GM21390 (cell line): ENCODE measurements around the gene SLC23A2.
"Not testable (repeated sequence)": the region's sequence is repeated elsewhere in the genome, so short reads cannot be mapped to it uniquely, and the experiment has no call there.

Source experiments
- ATAC-seq: cut with Tn5 transposase; IDR thresholded peaks from one replicate; pipeline ENCODE4 v1.9.1; 2021; ENCODE audit not compliant: unreplicated experiment

The SLC23A2 gene

DNA sequence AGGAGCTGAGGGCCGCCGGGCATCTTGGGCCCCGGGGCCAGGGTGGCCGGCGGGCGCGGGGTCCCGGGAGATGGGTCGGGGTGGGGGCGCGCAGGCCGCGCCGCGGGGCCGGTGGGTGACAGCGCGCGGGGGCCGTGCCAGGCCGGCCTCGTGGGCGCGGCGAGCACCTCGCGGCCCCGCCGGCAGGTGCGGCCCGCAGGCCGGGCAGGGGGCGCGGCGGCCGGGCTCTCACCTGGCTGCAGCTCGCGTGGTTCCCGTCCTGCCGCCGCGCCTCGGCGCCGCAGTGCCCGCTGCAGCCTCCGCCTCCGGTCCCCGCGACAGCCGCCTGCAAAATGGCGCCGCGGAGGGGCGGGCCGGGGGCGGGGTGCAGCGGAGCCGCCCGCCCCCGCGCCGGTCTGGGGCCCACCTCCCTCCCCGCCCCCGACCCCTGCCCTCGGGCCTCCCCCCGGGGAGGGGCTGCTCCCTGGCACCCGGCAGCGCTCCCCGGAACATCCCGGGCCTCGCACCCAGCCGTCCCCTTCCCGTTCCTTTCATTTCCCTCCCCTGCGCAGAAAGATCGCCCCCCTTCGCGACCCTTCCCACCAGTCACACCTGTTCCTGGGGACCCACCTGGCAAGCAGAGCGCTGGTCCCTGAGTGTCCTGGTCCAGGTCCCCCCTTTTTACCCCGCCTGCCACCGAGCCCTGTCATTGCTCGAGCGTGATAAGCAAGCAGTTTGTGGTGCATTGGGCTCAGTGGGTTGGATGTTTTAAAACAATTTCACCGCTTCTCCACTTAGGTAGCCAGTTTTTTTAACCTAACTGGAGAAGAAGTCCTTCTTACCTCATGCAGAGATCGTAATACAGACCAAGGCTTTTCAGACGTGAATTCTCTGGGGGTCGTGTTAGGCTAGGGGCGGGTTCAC, at the start of gene SLC23A2:
Gene SLC23A2 (minus strand): TSS at position 337 of the 903 bp plus-strand sequence. CDS start 68,948 bp downstream, outside the sequence.
- ATAC-seq = peak; percentile 40

DNA sequence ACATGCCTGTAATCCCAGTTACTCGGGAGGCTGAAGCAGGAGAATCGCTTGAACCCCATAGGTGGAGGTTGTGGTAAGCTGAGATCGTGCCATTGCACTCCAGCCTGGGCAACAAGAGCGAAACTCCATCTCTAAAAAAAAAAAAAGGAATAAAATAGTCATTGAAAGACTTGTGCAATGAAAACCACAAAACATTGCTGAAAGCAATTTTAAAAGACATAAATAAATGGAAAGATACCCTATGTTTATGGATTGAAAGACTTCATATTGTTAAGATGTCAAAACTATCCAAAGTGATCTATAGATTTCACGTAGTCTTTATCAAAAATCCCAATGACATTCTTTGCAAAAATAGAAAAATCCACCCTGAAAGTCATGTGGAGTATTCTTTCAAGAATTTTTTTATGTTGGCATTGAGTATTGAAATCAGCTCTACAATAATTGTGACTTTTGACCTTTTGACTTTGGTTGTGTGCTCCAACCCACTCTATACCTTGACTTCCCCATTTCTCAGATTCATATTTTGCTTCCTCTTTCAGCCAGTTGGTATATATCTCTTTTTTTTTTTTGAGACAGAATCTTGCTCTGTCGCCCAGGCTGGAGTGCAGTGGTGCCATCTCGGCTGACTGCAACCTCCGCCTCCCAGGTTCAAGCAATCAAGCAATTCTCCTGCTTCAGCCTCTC, 45.5 kb upstream of the SLC23A2 start:
- no peak for ATAC-seq

DNA sequence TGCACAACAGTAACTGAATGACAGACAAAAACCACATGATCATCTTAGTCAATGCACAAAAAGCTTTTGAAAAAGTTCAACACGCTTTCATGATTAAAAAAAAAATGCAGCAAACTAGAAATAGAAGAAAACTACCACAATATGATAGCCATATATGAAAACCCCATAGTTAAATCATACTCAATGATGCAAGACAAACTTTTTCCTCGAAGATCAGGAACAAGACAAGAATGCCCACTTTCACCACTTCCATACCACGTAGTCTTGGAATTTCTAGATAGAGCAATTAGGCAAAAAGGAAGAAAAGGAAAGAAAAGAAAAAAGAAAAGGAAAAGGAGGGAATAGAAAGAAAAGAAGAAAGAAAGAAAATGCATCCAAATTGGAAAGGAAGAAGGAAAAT, 44.6 kb upstream of the SLC23A2 start:
- ATAC-seq = no peak

GRCh38 chr20:5044075-5044620, 42.8 kb upstream of the SLC23A2 start:
- no peak for ATAC-seq

GRCh38 chr20:5041433-5041832, 40.1 kb upstream of the SLC23A2 start:
- no peak for ATAC-seq

DNA sequence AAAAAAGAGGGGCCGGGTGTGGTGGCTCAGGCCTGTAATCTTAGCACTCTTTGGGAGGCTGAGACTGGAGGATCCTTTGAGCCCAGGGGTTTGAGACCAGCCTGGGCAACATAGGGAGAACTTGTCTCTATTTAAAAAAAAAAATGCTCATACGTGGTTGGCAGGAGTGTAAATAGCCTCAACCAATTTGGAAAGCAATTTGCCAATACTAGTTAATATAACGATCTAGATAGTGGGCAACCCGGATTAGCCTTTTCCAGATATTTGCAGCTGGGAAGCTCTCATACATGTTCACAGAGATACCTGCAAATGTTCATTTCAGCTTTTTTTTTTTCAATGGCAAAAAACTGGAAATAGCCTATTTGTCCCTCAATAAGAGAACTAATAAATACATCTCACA, 39.0 kb upstream of the SLC23A2 start:
- no peak for ATAC-seq

DNA sequence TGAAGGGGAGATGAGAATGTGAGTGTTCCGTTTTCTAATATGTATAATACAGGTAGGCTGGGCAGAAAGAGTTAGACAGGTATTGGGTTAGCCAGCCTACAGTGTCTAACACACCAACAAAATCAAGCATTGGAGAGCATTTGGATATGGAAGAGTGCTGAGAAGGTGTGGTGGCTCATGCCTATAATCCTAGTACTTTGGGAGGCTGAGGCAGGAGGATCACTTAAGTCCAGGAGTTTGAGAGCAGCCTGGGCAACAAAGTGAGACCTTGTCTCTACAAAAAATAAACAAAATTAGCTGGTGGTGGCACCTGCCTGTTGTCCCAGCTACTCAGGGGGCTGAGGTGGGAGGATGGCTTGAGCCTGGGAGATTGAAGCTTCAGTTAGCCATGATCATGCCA, 38.6 kb upstream of the SLC23A2 start:
- no peak for ATAC-seq

- peak; percentile 46 for ATAC-seq
Observed at GRCh38 chr20:5039255-5039657, 37.9 kb upstream of the SLC23A2 start.

- no peak for ATAC-seq
Observed at GRCh38 chr20:5036828-5037227, 35.5 kb upstream of the SLC23A2 start.

GRCh38 chr20:5035518-5035917, 34.2 kb upstream of the SLC23A2 start:
- ATAC-seq = not testable (repeated sequence)

GRCh38 chr20:5033566-5033965, 32.3 kb upstream of the SLC23A2 start:
- no peak for ATAC-seq

GRCh38 chr20:5031701-5032100, 30.4 kb upstream of the SLC23A2 start:
- not testable (repeated sequence) for ATAC-seq

DNA sequence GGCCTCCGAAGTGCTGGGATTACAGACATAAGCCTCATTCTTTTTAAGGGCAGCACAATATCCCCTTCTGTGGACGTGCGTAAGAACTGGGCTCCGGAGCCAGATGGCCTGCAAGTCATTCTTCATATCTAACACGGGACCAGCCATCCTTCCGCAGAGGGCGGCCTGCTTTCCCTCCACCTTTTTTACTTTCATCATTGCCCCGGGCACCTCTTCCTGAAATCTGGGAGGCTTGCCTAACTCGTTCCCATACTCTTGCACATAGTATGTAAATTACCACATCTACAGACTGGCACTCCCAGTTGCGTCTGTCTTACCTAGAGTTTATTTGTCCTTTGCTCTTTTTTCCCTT, 29.9 kb upstream of the SLC23A2 start:
- ATAC-seq = no peak

DNA sequence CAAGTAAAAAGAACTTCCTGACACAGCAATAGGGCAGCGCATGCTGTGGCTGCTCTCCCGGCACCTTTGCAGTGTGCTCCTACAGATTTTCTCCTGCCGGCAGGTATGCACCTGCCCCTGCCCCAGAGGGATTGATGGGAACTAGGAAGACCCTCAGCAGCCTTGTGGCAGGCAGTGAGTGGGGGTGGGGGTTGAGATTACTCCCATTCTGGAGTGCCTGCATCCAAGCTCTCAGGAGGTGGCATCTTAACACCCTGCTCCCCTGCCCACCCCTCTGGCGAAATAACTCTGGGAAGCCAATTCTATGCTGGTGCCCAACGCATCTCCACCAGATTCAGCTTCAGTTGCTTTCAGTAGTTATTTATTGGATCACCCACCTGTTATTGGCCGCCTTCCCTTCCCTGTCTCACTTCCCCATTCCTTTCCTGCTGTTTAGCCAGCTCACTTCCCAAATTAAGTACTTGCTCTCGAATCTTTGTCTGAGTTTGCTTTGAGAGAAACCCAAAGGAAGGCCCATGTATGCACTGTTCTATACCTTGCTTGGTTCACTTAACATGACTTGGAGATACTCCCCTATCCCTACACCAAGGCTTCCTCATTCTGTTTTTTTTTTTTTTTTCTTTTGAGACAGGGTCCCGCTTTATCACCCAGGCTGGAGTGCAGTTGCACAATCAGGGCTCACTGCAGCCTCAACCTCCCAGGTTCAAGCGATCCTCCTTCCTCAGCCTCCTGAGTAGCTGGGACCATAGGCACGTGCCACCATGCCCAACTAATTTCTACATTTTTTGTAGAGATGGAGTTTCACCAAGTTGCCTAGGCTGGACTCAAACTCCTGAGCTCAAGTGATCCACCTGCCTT, 29.3 kb upstream of the SLC23A2 start:
- ATAC-seq = no peak

DNA sequence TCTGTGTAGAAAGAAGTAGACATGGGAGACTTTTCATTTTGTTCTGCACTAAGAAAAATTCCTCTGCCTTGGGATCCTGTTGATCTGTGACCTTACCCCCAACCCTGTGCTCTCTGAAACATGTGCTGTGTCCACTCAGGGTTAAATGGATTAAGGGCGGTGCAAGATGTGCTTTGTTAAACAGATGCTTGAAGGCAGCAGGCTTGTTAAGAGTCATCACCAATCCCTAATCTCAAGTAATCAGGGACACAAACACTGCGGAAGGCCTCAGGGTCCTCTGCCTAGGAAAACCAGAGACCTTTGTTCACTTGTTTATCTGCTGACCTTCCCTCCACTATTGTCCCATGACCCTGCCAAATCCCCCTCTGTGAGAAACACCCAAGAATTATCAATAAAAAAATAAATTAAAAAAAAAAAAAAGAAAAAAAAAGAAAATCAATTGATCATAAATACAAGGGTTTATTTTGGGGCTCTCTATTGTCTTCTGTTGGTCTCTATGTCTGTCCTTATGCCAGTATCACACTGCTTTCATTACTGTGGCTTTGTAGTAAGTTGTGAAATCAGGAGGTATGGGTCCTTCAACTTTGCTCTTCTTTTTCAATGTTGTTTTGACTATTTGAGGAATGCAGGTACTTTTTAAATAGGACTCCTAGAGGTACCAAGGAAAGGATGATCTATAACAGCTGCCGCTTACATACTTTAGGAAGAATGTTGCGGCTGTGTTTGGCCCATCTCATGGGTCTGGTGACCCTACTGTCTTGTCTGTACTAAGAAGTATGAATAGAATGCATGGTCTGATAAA, 27.1 kb upstream of the SLC23A2 start:
- not testable (repeated sequence) for ATAC-seq

- ATAC-seq = no peak
Observed at GRCh38 chr20:5024982-5025381, 23.7 kb upstream of the SLC23A2 start.

DNA sequence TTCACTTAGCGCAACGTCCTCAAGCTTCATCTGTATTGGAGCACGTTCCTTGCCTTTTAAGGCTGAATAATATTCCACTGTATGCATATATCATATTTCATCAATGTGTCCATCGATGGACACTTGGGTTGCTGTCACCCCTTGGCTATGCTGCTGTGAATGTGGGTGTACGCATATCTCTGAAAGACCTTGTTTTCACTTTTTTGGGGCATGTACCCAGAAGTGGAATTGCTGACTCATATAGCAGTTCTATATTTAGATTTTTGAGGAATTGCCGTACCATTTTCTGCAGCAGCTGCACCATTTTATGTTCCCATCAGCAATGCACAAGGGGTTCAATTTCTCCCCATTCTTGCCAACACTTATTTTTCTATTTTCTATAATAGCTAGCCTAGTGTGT, 22.8 kb upstream of the SLC23A2 start:
- ATAC-seq = no peak

GRCh38 chr20:5023171-5023570, 21.9 kb upstream of the SLC23A2 start:
- not testable (repeated sequence) for ATAC-seq

DNA sequence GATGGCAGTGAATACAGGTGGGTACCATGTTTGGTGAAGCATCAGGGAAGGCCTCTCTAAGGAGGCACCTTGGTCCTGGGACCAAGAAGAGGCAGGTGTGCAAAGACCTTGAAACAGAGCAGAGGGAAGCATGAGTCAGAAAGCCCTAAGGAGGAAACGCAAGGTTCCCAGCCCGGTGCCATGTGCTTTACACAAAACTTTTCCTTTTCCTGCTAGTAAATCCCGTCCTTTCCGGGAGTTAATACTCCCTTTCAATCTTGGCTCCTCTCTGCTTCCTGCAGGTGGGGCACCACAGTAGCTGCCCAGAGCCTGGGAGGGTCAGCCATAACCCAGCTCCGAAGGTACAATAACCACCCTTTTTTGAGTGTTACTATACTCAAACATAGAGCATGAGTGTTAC, 19.4 kb upstream of the SLC23A2 start:
- no peak for ATAC-seq
